IMR-90 (cell line): ENCODE measurements around the gene AP3B1.

Experiments used
- BHLHE40 ChIP-seq: fragments of 150-350 bp; IDR thresholded peaks from 2 replicates; pipeline ENCODE4 v1.6.1; 2016; ENCODE audit warnings: mild to moderate bottlenecking, low read depth, low read length
- CEBPB ChIP-seq: IDR thresholded peaks from 2 replicates; pipeline ENCODE4 v1.6.1; 2012; ENCODE audit warnings: low read depth, low read length, improper control_type of control experiment
- FOS ChIP-seq: fragments of 150-350 bp; IDR thresholded peaks from 2 replicates; pipeline ENCODE4 v1.6.1; 2016; ENCODE audit warnings: low read depth, low read length
- MAFK ChIP-seq: IDR thresholded peaks from 2 replicates; pipeline ENCODE4 v1.6.1; 2012; ENCODE audit warnings: low read depth, low read length, improper control_type of control experiment
- MAZ ChIP-seq: IDR thresholded peaks from 2 replicates; pipeline ENCODE4 v1.6.1; 2012; ENCODE audit warnings: low read depth, mild to moderate bottlenecking, low read length, improper control_type of control experiment, moderate library complexity, borderline replicate concordance
- MXI1 ChIP-seq: IDR thresholded peaks from 2 replicates; pipeline ENCODE4 v1.6.1; 2012; ENCODE audit warnings: low read depth, mild to moderate bottlenecking, low read length, moderate library complexity, borderline replicate concordance
- POLR2A ChIP-seq: IDR thresholded peaks from 2 replicates; pipeline ENCODE4 v1.6.1; 2012; ENCODE audit warnings: mild to moderate bottlenecking, low read depth, low read length
- RAD21 ChIP-seq: IDR thresholded peaks from 2 replicates; pipeline ENCODE4 v1.6.1; 2012; ENCODE audit warnings: low read length, improper control_type of control experiment
- RCOR1 ChIP-seq: IDR thresholded peaks from 2 replicates; pipeline ENCODE4 v1.6.1; 2012; ENCODE audit warnings: mild to moderate bottlenecking, low read length, improper control_type of control experiment; ENCODE audit not compliant: insufficient replicate concordance
- RFX5 ChIP-seq: IDR thresholded peaks from 2 replicates; pipeline ENCODE4 v1.8.0; 2012; ENCODE audit warnings: low read depth, mild to moderate bottlenecking, low read length, moderate library complexity
- SMC3 ChIP-seq: fragments of 150-350 bp; IDR thresholded peaks from 2 replicates; pipeline ENCODE4 v1.6.1; 2016; ENCODE audit warnings: low read depth, mild to moderate bottlenecking, antibody characterized with exemption, low read length, moderate library complexity
- USF2 ChIP-seq: fragments of 150-350 bp; IDR thresholded peaks from 2 replicates; pipeline ENCODE4 v1.6.1; 2017; ENCODE audit warnings: mild to moderate bottlenecking, antibody characterized with exemption, low read length, low read depth
- TF ChIP-seq, protein P1 (sequence below): conservative IDR thresholded peaks from 2 replicates; pipeline ENCODE4 v1.5.1; 2012; ENCODE audit warnings: mild to moderate bottlenecking, low read depth, low read length, improper control_type of control experiment

- TF ChIP-seq, protein P1, sequence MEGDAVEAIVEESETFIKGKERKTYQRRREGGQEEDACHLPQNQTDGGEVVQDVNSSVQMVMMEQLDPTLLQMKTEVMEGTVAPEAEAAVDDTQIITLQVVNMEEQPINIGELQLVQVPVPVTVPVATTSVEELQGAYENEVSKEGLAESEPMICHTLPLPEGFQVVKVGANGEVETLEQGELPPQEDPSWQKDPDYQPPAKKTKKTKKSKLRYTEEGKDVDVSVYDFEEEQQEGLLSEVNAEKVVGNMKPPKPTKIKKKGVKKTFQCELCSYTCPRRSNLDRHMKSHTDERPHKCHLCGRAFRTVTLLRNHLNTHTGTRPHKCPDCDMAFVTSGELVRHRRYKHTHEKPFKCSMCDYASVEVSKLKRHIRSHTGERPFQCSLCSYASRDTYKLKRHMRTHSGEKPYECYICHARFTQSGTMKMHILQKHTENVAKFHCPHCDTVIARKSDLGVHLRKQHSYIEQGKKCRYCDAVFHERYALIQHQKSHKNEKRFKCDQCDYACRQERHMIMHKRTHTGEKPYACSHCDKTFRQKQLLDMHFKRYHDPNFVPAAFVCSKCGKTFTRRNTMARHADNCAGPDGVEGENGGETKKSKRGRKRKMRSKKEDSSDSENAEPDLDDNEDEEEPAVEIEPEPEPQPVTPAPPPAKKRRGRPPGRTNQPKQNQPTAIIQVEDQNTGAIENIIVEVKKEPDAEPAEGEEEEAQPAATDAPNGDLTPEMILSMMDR, result no peak
- TF ChIP-seq USF2, result no peak
- TF ChIP-seq MAZ, result no peak
- TF ChIP-seq RAD21, result no peak
- TF ChIP-seq BHLHE40, result no peak
- no peak for TF ChIP-seq POLR2A
- no peak for TF ChIP-seq CEBPB
- TF ChIP-seq SMC3, result no peak
- no peak for TF ChIP-seq MXI1
- no peak for TF ChIP-seq FOS
- no peak for TF ChIP-seq RCOR1
- no peak for TF ChIP-seq MAFK
- TF ChIP-seq RFX5, result no peak
Observed at GRCh38 chr5:78253201-78253600, 41.3 kb downstream of the AP3B1 start.
